LNCAP (cell line): ENCODE data around the gene ALPG.

Experiments
- TF ChIP-seq, protein P1 (sequence below): fragments of 450-650 bp; IDR thresholded peaks from 2 replicates; pipeline ENCODE4 v1.5.1; 2017; ENCODE audit warnings: mild to moderate bottlenecking

The ALPG gene

DNA sequence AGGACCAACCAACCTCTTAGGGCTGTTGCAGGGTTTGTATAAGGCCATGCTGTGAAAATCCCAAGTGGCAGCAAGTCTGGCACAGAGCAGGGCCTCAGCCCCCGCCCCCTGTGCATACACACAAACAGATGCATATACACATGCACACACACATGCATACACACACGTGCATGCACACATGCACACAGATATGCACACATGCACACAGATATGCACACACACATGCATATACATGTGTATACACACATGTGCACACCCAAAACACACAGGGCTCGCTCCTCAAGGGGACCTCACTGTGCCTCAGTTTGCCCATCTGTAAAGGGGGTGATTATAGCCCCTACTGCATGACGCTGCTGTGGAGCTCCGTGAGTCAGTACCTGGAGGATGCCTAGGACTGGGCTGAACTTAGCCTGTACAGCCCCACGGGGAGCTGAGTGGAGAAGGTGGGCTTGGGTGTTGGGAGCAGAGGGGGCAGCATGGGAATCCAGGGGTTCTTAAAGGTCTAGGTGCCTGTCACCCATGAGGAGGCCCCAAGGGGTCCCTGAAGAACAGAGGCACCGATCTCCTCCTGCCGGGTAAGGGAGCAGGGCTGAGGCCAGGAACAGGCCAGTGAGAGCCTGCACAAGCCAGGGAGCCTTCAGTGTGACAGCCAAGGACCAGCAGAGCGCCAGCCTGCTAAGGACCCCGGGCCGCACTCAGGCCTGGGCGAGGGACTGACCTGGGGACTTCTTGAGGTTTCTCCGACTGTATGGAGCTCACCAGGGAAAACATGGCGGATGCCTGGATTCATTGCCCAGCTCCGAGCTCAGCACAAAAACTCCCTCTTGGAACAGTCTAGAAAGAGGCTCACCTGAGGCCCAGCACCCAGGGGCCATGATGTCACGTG, 25.3 kb downstream of the ALPG start:
- TF ChIP-seq, protein P1, sequence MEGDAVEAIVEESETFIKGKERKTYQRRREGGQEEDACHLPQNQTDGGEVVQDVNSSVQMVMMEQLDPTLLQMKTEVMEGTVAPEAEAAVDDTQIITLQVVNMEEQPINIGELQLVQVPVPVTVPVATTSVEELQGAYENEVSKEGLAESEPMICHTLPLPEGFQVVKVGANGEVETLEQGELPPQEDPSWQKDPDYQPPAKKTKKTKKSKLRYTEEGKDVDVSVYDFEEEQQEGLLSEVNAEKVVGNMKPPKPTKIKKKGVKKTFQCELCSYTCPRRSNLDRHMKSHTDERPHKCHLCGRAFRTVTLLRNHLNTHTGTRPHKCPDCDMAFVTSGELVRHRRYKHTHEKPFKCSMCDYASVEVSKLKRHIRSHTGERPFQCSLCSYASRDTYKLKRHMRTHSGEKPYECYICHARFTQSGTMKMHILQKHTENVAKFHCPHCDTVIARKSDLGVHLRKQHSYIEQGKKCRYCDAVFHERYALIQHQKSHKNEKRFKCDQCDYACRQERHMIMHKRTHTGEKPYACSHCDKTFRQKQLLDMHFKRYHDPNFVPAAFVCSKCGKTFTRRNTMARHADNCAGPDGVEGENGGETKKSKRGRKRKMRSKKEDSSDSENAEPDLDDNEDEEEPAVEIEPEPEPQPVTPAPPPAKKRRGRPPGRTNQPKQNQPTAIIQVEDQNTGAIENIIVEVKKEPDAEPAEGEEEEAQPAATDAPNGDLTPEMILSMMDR = no peak

DNA sequence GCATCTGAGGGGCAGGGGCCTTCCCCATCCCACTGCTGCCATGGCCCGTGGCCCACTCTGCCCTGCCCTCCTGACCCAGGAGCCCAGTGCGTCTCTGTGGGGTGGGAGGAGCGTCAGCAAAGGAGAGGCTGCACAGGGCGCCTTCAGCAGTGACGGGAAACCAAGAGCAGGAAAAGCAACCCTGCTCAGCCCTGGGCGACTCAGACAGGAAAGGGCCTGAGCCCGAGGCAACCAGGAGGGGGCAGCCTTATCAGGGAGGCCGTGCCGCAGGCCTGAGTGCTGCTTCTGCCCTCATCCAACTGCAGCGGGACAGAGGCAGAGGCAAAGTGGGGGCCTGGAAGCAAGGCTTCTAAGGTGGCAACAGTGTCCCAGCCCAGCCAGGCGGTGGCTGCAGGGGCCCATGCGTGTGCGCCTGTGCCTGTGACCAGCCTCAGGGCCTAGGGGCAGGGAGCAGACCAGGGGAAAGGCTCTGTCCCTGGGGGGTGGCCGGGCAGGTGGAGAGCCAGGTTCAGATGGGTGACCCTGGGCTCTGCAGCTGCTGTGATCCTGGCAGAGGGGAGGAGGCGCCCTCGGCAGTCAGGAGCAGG, 26.0 kb downstream of the ALPG start:
- TF ChIP-seq, protein P1 = 0 out of 2 replicates have a peak, but pooled peaks have one; percentile 13

DNA sequence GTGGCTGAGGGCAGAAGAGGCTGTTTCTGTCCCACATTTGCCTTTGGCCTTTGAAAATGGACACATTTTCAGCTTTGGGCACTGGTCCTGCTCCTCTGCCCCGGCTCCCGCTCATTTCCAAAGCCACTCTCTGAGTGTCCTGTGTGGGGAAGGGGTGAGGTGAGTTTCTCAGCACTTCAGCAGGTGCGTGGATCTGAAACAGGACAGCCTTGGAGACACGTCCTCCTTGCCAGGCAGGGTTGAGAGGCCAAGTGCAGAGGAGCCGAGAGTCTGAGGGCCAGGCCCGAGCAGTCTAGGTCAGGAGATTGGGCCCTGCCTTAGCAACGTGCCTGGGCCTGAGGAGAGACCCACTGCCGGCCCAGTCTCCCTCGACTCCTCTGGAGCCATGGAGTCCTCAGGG, 27.4 kb downstream of the ALPG start:
- TF ChIP-seq, protein P1 = no peak

DNA sequence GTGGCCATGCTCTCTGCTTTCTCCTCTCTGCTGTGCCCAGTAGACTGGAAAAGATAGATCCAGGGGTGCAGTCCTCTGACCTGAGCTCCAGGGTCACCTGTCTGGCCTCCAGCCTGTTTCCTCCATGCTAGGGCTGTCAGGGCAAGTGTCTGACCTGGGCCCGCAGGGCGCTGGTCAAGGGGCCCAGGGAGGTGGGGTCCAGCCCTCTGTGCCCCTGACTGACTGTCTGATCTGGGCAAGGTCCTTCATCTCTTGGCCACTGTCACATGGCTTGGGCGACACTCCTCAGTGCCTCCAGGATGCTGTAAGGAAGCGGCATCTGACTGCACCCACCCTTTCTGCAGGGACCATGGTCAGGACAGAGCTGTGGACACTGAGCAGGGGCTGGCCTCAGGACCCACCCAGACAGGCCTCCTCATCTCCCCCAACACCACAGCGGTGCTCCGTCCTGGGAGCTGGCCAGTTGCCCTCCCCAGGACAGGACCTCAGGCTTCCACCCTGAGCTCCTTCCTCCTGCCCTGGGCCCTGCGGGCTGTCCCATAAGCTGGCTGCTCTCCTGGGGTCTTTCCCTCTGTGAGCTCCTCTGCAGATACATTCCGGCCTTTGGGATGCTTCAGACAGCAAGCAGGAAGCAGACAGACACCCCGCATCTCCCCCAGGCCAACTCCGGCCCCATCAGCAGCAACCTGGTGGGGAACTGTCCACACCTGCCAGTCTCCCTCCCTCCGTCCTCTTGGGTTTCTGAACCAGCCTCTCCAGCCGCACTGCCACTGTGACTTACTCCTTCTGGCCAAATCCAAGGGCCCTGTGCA, 28.1 kb downstream of the ALPG start:
- TF ChIP-seq, protein P1 = no peak

DNA sequence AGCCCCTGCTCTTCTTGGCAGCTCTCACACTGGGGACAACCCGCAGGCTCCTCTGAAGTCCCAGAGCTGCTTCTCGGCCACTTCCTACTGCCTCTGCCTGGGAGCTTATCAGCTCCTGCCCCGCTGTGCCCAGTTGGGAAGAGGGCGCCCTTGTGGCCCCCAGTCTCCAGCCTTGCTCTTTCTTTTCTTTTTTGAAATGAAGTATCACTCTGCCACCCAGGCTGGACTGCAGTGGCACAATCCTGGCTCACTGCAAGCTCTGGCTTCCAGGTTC, 28.7 kb downstream of the ALPG start:
- TF ChIP-seq, protein P1 = no peak

DNA sequence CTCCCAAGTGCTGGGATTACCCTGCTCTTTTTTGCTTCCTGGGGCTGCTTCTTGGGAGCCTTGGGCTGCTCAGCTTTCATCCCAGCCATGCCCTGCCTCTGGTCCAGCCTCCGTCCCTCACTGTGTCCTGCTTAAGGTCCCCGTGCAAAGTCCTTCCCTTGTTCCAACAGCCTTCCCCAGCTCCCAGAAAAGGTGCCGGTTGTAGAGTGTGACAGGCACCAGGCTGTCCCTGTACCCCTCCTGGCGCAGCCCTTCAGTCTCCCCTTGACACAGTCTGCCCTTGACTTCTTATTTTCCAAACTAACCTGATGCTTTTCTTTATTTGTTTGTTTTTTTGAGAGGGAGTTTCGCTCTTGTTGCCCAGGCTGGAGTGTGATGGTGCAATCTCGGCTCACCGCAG, 29.2 kb downstream of the ALPG start:
- TF ChIP-seq, protein P1 = no peak

DNA sequence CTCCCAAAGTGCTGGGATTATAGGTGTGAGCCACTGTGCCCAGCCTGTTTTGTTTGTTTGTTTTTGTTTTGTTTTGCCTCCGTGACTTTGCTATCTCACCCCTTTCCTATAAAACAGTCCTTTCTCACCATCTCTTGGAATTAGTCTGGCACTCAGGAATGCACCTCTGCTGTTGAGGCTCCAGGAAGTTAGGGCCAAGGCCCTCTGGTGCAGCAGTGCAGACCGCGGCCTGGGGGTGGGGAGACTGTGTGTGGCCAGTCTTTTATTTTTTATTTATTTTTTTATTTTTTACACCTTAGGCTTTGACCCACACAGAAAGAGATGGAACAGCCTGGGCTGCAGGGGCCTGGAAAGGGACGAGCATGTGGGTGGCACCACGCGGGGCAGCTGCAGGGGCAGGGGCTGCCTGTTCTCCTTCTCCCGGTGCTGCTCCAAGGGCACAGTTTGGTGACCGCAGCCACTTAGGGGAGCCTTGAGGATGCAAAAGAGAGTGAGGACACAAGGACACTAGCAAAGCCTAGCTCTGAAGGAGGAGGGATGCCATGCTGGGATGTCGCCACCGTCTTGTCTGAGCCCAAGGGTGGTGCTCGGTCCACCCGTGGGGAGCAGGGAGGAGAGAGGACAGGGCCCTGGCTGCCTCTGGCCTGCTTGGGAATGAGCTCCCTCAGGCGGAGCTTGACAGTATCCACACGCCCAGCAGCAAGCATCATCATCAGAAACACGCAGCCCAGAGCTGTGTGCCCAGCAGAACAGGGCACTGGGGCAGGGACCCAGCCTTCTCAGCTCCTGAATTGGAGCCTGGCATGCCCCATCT, 29.9 kb downstream of the ALPG start:
- TF ChIP-seq, protein P1 = no peak
